Vagina (tissue), 2 donors: ENCODE measurements around the gene RBM17. TPM values are rescaled to one million over a fixed set of nuclear protein-coding genes. Genes with fewer than 3 reads are reported as not detected.

Experiments used
- DNase-seq, 2 donors: peaks; one replicate each; pipeline ENCODE4 v3.0.0-alpha.2; 2017; ENCODE audit errors: extremely low spot score in 2 of 2
- H3K27ac ChIP-seq: fragments of 200-600 bp; sonication (generic); one replicate; pipeline ENCODE4 v1.5.1; 2019
- H3K27me3 ChIP-seq: fragments of 200-600 bp; sonication (generic); one replicate; pipeline ENCODE4 v1.5.1; 2019
- H3K36me3 ChIP-seq, 2 donors: fragments of 200-600 bp; sonication (generic); one replicate each; pipeline ENCODE4 v1.5.1; 2017 to 2019
- H3K4me1 ChIP-seq: fragments of 200-600 bp; sonication (generic); one replicate; pipeline ENCODE4 v1.5.1; 2019
- H3K4me3 ChIP-seq, 2 donors: fragments of 200-600 bp; sonication (generic); 1 replicate in 1 of 2; 2 replicates in 1 of 2; pipeline ENCODE4 v1.5.1; 2016 to 2019
- H3K9me3 ChIP-seq: fragments of 200-600 bp; sonication (generic); one replicate; pipeline ENCODE4 v1.5.1; 2019
- CTCF ChIP-seq, 3 experiments: fragments of 450-650 bp in 2 of 3; fragments of 200-600 bp in 1 of 3; sonication (generic) in 1 of 3; IDR thresholded peaks; one replicate each; pipeline ENCODE4 v1.5.1; 2017 to 2019; ENCODE audit warnings: antibody characterized with exemption in 3 of 3, mild to moderate bottlenecking in 2 of 3, moderate library complexity in 2 of 3
- POLR2A ChIP-seq, 2 donors: fragments of 450-650 bp; IDR thresholded peaks; one replicate each; pipeline ENCODE4 v1.6.1; 2017; ENCODE audit warnings: antibody characterized with exemption in 2 of 2, mild to moderate bottlenecking in 2 of 2, moderate library complexity in 2 of 2
- POLR2AphosphoS5 ChIP-seq, 2 donors: sonication (generic); formaldehyde crosslinking; IDR thresholded peaks; one replicate each; pipeline ENCODE4 v1.9.0; 2017; ENCODE audit warnings: antibody characterized with exemption in 2 of 2, mild to moderate bottlenecking in 2 of 2, low read depth in 1 of 2; ENCODE audit not compliant: insufficient read depth in 1 of 2
- intact Hi-C: fragments of 100-400 bp; cut with DNase I; formaldehyde crosslinking; loops from one replicate; pipeline ENCODE4 v1.15.1; 2023
- total RNA-seq: library from RNA; depleted of rRNA; stranded (reverse); fragments of >200 nt; gene quantifications from one replicate; pipeline ENCODE4 v1.2.3, GENCODE V29; 2016

Gene RBM17
- total RNA-seq, 1 donor from 2014 or later = 50.6 TPM

- H3K27me3 ChIP-seq = no peaks in the 10 kb centered on the region
- intact Hi-C loops = no loop called here
- H3K36me3 ChIP-seq = no peaks in the 10 kb centered on the region
- DNase-seq = no peak
- peaks cover 15% of the 10 kb centered on the region for H3K4me1 ChIP-seq
- no peaks in the 10 kb centered on the region for H3K9me3 ChIP-seq
- no peak overlapping the region for H3K27ac ChIP-seq
- TF ChIP-seq POLR2A (IDR thresholded peaks at IDR 0.05) (no peak), POLR2AphosphoS5 (IDR thresholded peaks at IDR 0.05; ENCODE audit: insufficient read depth in 1 of 2, low read depth in 1 of 2) (no peak)
- H3K4me3 ChIP-seq = no peak overlapping the region
Observed at GRCh38 chr10:6134099-6134823, 45.4 kb downstream of the RBM17 start.

- Histone ChIP-seq H3K9me3 (no peaks in the 10 kb centered on the region), H3K36me3 (no peaks in the 10 kb centered on the region), H3K27me3 (no peaks in the 10 kb centered on the region), H3K27ac (no peak overlapping the region), H3K4me3 (no peak overlapping the region), H3K4me1 (peaks cover 15% of the 10 kb centered on the region)
- TF ChIP-seq POLR2AphosphoS5 (IDR thresholded peaks at IDR 0.05; ENCODE audit: insufficient read depth in 1 of 2, low read depth in 1 of 2) (no peak), POLR2A (IDR thresholded peaks at IDR 0.05) (no peak), CTCF (IDR thresholded peaks at IDR 0.05) (no peak)
- intact Hi-C loops = no loop called here
- no peak for DNase-seq
Observed at GRCh38 chr10:6135039-6135438, 46.2 kb downstream of the RBM17 start.

GRCh38 chr10:6135589-6136168 is 46.8 kb downstream of the RBM17 start:
- DNase-seq = no peak
- intact Hi-C loops = no loop called here
- no peaks in the 10 kb centered on the region for H3K27me3 ChIP-seq
- H3K36me3 ChIP-seq = no peaks in the 10 kb centered on the region
- H3K9me3 ChIP-seq = no peaks in the 10 kb centered on the region
- no peak for TF ChIP-seq POLR2A (IDR thresholded peaks at IDR 0.05)
- no peak for TF ChIP-seq POLR2AphosphoS5 (IDR thresholded peaks at IDR 0.05; ENCODE audit: insufficient read depth in 1 of 2, low read depth in 1 of 2)
- no peak for TF ChIP-seq CTCF (IDR thresholded peaks at IDR 0.05)
- H3K4me3 ChIP-seq = no peak overlapping the region
- H3K4me1 ChIP-seq = peaks cover 21% of the 10 kb centered on the region
- no peak overlapping the region for H3K27ac ChIP-seq

GRCh38 chr10:6136215-6137201 is 47.7 kb downstream of the RBM17 start:
- intact Hi-C loops = no loop called here
- Histone ChIP-seq H3K27me3 (no peaks in the 10 kb centered on the region), H3K36me3 (no peaks in the 10 kb centered on the region), H3K27ac (peak overlapping the region; percentile 47), H3K4me1 (peaks cover 25% of the 10 kb centered on the region), H3K4me3 (no peak overlapping the region), H3K9me3 (no peaks in the 10 kb centered on the region)
- TF ChIP-seq POLR2AphosphoS5 (IDR thresholded peaks at IDR 0.05; ENCODE audit: insufficient read depth in 1 of 2, low read depth in 1 of 2) = peak in 1 of 2 donors; percentile 45
- TF ChIP-seq CTCF (IDR thresholded peaks at IDR 0.05) = peak in 1 of 3 experiments; percentile 8
- TF ChIP-seq POLR2A (IDR thresholded peaks at IDR 0.05) = no peak
- DNase-seq = no peak

- intact Hi-C loops = no loop called here
- Histone ChIP-seq H3K27me3 (no peaks in the 10 kb centered on the region), H3K4me3 (no peak overlapping the region), H3K9me3 (no peaks in the 10 kb centered on the region), H3K4me1 (peaks cover 35% of the 10 kb centered on the region), H3K27ac (no peak overlapping the region), H3K36me3 (no peaks in the 10 kb centered on the region)
- no peak for DNase-seq
- TF ChIP-seq CTCF (IDR thresholded peaks at IDR 0.05) (no peak), POLR2AphosphoS5 (IDR thresholded peaks at IDR 0.05; ENCODE audit: insufficient read depth in 1 of 2, low read depth in 1 of 2) (no peak), POLR2A (IDR thresholded peaks at IDR 0.05) (no peak)
Observed at GRCh38 chr10:6138456-6138855, 49.6 kb downstream of the RBM17 start.
